ENCODE results near the gene COPG2. TPM values are rescaled to one million over a fixed set of nuclear protein-coding genes. Genes with fewer than 3 reads are reported as not detected.

The COPG2 gene
- total RNA-seq, 2 experiments from 2014 or later, result 29.9 to 32.2 TPM

DNA sequence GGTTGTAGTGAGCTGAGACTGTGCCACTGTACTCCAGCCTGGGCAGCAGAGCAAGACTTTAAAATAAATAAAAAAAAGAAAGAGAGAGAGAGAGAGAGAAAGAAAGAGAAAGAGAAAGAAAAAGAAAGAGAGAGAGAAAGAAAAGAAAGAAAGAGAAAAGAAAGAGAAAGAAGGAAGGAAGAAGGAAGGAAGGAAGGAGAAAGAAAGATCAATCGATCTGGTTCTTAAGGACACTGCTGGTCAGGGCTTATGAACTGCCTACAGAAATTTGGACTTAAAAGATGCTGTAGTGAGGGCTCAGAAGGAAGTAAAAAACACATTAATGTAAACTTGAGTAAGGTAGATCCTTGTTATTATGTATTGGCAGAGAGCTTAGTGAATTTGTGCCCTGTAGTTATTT lies 62.4 kb downstream of the COPG2 start:
- CTCF ChIA-PET (ENCODE audit: unreplicated experiment), result no interaction called here
- no TSS peak for BruUV-seq (replicated peaks)
- H4K20me1 ChIP-seq (ENCODE audit: insufficient read depth, low read length), result no peaks in the 10 kb centered on the region

DNA sequence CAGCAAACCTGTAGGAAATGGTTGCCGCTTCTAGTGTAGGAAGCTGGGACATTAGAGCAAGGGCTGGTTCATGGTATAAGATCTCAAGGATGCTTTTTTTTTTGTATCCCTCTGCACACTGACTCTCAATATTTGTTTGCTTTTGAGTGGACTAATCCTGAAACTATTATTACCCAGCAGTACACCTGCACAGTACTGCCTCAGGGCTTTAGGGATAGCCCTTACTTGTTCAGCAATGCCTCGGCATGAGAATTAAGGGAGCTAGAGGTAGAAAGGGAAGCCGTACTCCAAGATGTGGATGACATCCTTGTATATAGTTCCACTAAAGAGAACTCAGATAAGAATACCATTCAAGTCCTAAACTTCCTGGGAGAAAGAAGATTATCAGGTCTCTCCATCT lies 70.5 kb downstream of the COPG2 start:
- Histone ChIP-seq H3K4me3 (ENCODE audit: low read depth, low read length, poor library complexity, severe bottlenecking) (no peak overlapping the region), H3K9me3 (ENCODE audit: low read length) (no peaks in the 10 kb centered on the region), H3K36me3 (ENCODE audit: insufficient read depth, low read length) (no peaks in the 10 kb centered on the region), H3K9me2 (ENCODE audit: insufficient read depth, low read length) (no peaks in the 10 kb centered on the region), H2AFZ (ENCODE audit: low read length) (no peak overlapping the region), H3K4me1 (ENCODE audit: insufficient read depth, low read length, poor library complexity, severe bottlenecking) (no peaks in the 10 kb centered on the region), H3K79me2 (ENCODE audit: insufficient read depth, low read depth, low read length) (no peaks in the 10 kb centered on the region), H4K20me1 (ENCODE audit: insufficient read depth, low read length) (no peaks in the 10 kb centered on the region), H3K27ac (ENCODE audit: low read depth, low read length, poor library complexity, severe bottlenecking) (no peak overlapping the region), H3K4me2 (ENCODE audit: low read length) (no peak overlapping the region)
- ChIA-PET CTCF (ENCODE audit: unreplicated experiment) (no interaction called here), POLR2A (interaction anchor here (0.5 to 1.0 kb wide), 3 partner anchors 11 to 501 kb away, joined by 3 read pairs; no protein-coding TSS in a partner anchor)
- TF ChIP-seq, protein P1, sequence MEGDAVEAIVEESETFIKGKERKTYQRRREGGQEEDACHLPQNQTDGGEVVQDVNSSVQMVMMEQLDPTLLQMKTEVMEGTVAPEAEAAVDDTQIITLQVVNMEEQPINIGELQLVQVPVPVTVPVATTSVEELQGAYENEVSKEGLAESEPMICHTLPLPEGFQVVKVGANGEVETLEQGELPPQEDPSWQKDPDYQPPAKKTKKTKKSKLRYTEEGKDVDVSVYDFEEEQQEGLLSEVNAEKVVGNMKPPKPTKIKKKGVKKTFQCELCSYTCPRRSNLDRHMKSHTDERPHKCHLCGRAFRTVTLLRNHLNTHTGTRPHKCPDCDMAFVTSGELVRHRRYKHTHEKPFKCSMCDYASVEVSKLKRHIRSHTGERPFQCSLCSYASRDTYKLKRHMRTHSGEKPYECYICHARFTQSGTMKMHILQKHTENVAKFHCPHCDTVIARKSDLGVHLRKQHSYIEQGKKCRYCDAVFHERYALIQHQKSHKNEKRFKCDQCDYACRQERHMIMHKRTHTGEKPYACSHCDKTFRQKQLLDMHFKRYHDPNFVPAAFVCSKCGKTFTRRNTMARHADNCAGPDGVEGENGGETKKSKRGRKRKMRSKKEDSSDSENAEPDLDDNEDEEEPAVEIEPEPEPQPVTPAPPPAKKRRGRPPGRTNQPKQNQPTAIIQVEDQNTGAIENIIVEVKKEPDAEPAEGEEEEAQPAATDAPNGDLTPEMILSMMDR (conservative IDR thresholded peaks at IDR 0.05; ENCODE audit: low read length), result no peak
- no peak for TF ChIP-seq EZH2phosphoT487 (IDR thresholded peaks at IDR 0.05; ENCODE audit: borderline replicate concordance, low read depth, low read length)
- no TSS peak for BruUV-seq (replicated peaks)
- DNase-seq (ENCODE audit: low spot score), result no peak
- intact Hi-C loops (cut with micrococcal nuclease; ENCODE audit: unreplicated experiment), result no loop called here

More for the DNA sequence above, 62.4 kb downstream of the COPG2 start:
- no peak for TF ChIP-seq EZH2phosphoT487 (IDR thresholded peaks at IDR 0.05; ENCODE audit: borderline replicate concordance, low read depth, low read length)
- TF ChIP-seq, protein P1 (conservative IDR thresholded peaks at IDR 0.05; ENCODE audit: low read length), result no peak
- Histone ChIP-seq H3K36me3 (ENCODE audit: insufficient read depth, low read length) (peaks cover 49% of the 10 kb centered on the region), H3K4me3 (ENCODE audit: low read depth, low read length, poor library complexity, severe bottlenecking) (no peak overlapping the region), H3K27ac (ENCODE audit: low read depth, low read length, poor library complexity, severe bottlenecking) (no peak overlapping the region), H2AFZ (ENCODE audit: low read length) (no peak overlapping the region), H3K9me2 (ENCODE audit: insufficient read depth, low read length) (no peaks in the 10 kb centered on the region), H3K9me3 (ENCODE audit: low read length) (no peaks in the 10 kb centered on the region), H3K79me2 (ENCODE audit: insufficient read depth, low read depth, low read length) (no peaks in the 10 kb centered on the region), H3K4me2 (ENCODE audit: low read length) (no peak overlapping the region), H3K4me1 (ENCODE audit: insufficient read depth, low read length, poor library complexity, severe bottlenecking) (no peaks in the 10 kb centered on the region)
- POLR2A ChIA-PET, result interaction anchor here (0.6 to 0.8 kb wide), 3 partner anchors 13 to 817 kb away, joined by 3 to 9 read pairs (median 4); no protein-coding TSS in a partner anchor
- intact Hi-C loops (cut with micrococcal nuclease; ENCODE audit: unreplicated experiment), result no loop called here
- DNase-seq (ENCODE audit: low spot score), result no peak

DNA sequence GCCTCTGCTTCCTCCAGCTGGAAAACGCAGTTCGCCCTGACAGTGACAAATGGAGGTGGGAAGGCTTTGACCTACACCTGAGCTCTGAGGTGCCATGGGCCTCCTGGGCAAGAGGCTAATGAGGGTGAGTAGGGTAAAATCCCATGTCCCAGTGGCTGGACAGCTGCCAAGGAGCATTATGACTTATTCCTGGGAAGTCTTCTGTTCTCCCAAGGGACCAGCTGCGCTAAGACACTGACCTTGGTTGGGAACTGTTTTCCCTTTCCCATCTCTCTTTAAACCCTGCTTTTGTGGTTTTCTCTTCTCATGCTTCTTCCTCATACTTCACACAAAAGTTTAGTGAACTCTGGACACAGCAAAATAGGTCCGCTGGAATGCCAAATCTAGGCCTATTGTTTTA lies 72.6 kb downstream of the COPG2 start:
- H3K4me1 ChIP-seq (ENCODE audit: insufficient read depth, low read length, poor library complexity, severe bottlenecking), result no peaks in the 10 kb centered on the region
- no peak overlapping the region for H3K4me2 ChIP-seq (ENCODE audit: low read length)
- ChIA-PET CTCF (ENCODE audit: unreplicated experiment) (no interaction called here), POLR2A (no interaction called here)
- no peak for TF ChIP-seq EZH2phosphoT487 (IDR thresholded peaks at IDR 0.05; ENCODE audit: borderline replicate concordance, low read depth, low read length)
- TF ChIP-seq, protein P1 (conservative IDR thresholded peaks at IDR 0.05; ENCODE audit: low read length), result no peak
- no peaks in the 10 kb centered on the region for H3K9me3 ChIP-seq (ENCODE audit: low read length)
- no peak overlapping the region for H3K27ac ChIP-seq (ENCODE audit: low read depth, low read length, poor library complexity, severe bottlenecking)
- no peak overlapping the region for H2AFZ ChIP-seq (ENCODE audit: low read length)
- no peaks in the 10 kb centered on the region for H3K9me2 ChIP-seq (ENCODE audit: insufficient read depth, low read length)
- DNase-seq (ENCODE audit: low spot score), result no peak
- H3K79me2 ChIP-seq (ENCODE audit: insufficient read depth, low read depth, low read length), result no peaks in the 10 kb centered on the region
- H3K4me3 ChIP-seq (ENCODE audit: low read depth, low read length, poor library complexity, severe bottlenecking), result no peak overlapping the region
- BruUV-seq (replicated peaks), result no TSS peak
- H3K36me3 ChIP-seq (ENCODE audit: insufficient read depth, low read length), result no peaks in the 10 kb centered on the region
- no peaks in the 10 kb centered on the region for H4K20me1 ChIP-seq (ENCODE audit: insufficient read depth, low read length)
- intact Hi-C loops (cut with micrococcal nuclease; ENCODE audit: unreplicated experiment), result no loop called here

Measured in OCI-LY7 (cell line).